Parietal lobe (tissue), 1 donor: ENCODE results near the gene RIMS4. TPM values are rescaled to one million over a fixed set of nuclear protein-coding genes. Genes with fewer than 3 reads are reported as not detected.

ENCODE experiments used
- total RNA-seq: library from RNA; depleted of rRNA; stranded (reverse); fragments of >200 nt; gene quantifications from one replicate; pipeline ENCODE4 v1.2.3, GENCODE V29; 2014

RIMS4 gene
- total RNA-seq, result 52.0 TPM

DNA sequence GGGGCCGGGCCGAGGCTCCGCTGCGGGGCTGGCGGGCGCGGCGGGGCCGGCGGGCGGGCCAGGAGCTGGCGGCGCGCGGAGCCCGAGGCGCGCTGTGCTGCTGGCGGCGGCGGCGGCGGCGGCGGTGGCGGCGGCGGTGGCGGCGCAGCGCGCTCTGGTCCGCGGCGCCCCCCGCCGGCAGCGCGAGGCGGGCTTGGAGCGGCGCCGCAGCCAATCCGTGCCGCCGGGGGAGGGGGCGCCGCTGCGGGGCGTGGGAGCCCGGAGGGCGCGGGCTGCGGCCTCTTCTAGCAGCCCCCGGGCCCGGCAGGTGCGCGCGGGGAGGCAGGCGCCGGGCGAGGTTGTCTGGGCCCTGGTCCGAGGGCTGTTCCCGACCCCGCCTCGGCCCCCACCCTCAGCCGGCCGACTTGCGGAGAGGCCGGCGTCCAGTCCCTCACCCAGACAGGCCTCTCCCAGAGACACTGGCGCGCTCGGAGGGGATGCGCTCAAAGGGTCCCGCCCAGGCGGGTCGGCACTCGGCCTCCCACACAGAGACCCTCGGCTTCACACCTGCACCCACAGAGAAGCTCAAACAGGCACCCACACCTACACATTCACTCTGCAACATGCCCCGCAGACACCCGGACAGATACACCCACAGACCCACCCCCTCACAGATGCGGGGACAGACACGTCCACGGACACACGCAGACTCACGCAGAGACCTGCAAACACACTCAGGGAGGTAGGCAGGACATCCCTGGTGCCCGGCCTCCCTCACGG lies at the start of gene RIMS4:
Gene RIMS4, minus strand, starts transcription at position 156 of the 759 bp plus-strand sequence. CDS start 275 bp downstream, outside the sequence.

DNA sequence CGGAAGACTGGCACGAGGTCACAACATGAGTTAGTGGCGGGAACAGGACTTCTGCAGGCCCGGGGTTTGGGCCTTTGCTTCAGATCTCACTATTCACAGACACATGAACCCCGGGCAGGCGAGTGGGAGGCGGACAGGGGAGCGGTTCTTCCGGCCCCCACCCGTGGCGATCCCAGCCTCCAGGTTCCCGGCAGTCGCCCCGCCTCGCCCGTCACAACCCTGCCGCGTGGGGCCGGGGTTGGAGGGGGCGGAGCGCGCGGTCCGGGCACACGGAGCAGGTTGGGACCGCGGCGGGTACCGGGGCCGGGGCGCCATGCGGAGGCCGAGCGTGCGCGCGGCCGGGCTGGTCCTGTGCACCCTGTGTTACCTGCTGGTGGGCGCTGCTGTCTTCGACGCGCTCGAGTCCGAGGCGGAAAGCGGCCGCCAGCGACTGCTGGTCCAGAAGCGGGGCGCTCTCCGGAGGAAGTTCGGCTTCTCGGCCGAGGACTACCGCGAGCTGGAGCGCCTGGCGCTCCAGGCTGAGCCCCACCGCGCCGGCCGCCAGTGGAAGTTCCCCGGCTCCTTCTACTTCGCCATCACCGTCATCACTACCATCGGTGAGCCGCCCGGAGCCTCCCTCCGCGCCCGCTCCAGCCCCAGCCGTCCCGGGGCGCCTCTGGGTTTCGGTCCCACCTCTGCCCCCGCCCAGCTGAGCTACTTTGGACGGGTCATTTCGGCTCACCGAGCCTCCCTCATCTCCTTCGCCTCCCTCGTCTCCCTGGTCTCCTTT lies 64.6 kb downstream of the RIMS4 start, which contains the start of gene KCNK15:
Gene KCNK15, plus strand, starts transcription at position 268 of the 769 bp plus-strand sequence. Its CDS starts 46 bp downstream, at position 314.

DNA sequence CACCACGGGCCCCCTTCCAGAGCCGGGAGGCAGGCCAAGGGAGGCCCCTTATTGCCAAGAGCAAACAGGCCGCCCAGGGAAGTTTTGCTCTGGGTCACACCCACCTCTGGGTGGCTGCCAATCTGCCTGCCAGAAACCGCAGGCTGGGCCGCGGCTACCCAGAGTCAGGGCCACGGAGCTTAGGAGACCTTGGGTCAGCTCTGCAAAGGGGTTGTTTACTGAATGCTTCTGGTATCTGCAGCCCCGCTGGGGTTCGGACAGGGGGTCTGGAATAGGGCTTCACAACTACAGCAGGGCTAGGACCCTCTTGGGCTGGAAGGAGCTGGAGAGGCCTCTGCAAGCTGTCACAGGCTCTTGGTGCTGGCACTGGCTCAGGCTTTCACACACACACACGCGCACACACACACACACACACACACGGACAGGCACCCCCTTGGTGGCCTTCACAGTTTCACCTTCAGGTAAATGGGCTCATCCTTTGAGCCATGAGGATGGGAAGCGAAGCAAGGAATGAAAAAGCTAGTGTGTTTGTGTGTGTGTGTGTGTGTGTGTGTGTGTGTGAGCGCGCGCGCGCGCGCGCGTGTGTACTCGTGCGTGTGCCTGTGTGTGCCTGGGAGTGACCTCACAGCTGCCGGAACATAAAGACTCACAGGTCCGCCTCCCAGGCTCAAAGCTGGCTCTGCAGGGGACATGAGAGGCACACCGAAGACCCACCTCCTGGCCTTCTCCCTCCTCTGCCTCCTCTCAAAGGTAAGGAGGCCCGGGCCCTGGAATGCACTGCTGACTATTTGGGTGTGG lies 95.4 kb downstream of the RIMS4 start, which contains the start of gene CCN5:
Gene CCN5, plus strand, starts transcription at position 669 of the 798 bp plus-strand sequence. Its CDS starts 22 bp downstream, at position 691.

Other genes with a start within 250 kb of the RIMS4 start
- gene PKIG, start 228.0 kb downstream of the RIMS4 start, total RNA-seq, result 23.2 TPM
- 0.63 TPM for gene ADA, start 158.8 kb downstream of the RIMS4 start, total RNA-seq
- not detected for gene CCN5, start 95.2 kb downstream of the RIMS4 start, total RNA-seq
- not detected for gene KCNK15, start 64.7 kb downstream of the RIMS4 start, total RNA-seq
- 127 TPM for gene YWHAB, start 75.2 kb upstream of the RIMS4 start, total RNA-seq
- 13.8 TPM for gene PABPC1L, start 99.5 kb upstream of the RIMS4 start, total RNA-seq
- gene TOMM34, start 149.9 kb upstream of the RIMS4 start, total RNA-seq, result 6.6 TPM
- gene STK4, start 156.0 kb upstream of the RIMS4 start, total RNA-seq, result 59.5 TPM